ENCODE measurements around the gene NCK2. TPM values are rescaled to one million over a fixed set of nuclear protein-coding genes. Genes with fewer than 3 reads are reported as not detected.
A peak's percentile ranks its signal among the peaks of the same experiment; 100 is the strongest.

Gene NCK2
- total RNA-seq: 90.0 and 99.3 TPM in 2 replicates

- Histone ChIP-seq H3K36me3 (ENCODE audit: control insufficient read depth, insufficient read depth, low read length) (no peaks in the 10 kb centered on the region), H3K27me3 (ENCODE audit: control insufficient read depth, insufficient read depth, low read length) (no peaks in the 10 kb centered on the region), H3K4me3 (ENCODE audit: low read depth, low read length) (peak within 1 kb of the TSS; percentile 61)
- no peak for TF ChIP-seq CTCF (IDR thresholded peaks at IDR 0.05; ENCODE audit: insufficient read depth, low read length, severe bottlenecking)
- no peak for DNase-seq (ENCODE audit: low read depth)
- no peak for FAIRE-seq
These were observed at the start of gene NCK2 for GRCh38 chr2:105744909-105745853. NCK2 (plus strand) TSS chr2:105744912; CDS start chr2:105855064, 110,152 bp downstream.

GRCh38 chr2:105697781-105698449 lies 46.8 kb upstream of the NCK2 start:
- TF ChIP-seq CTCF (IDR thresholded peaks at IDR 0.05; ENCODE audit: insufficient read depth, low read length, severe bottlenecking): no peak
- no peaks in the 10 kb centered on the region for H3K36me3 ChIP-seq (ENCODE audit: control insufficient read depth, insufficient read depth, low read length)
- no peaks in the 10 kb centered on the region for H3K27me3 ChIP-seq (ENCODE audit: control insufficient read depth, insufficient read depth, low read length)
- no peak for FAIRE-seq
- H3K4me3 ChIP-seq (ENCODE audit: low read depth, low read length): no peak overlapping the region
- no peak for DNase-seq (ENCODE audit: low read depth)

GRCh38 chr2:105698820-105699219 lies 45.9 kb upstream of the NCK2 start:
- Histone ChIP-seq H3K4me3 (ENCODE audit: low read depth, low read length) (no peak overlapping the region), H3K27me3 (ENCODE audit: control insufficient read depth, insufficient read depth, low read length) (no peaks in the 10 kb centered on the region), H3K36me3 (ENCODE audit: control insufficient read depth, insufficient read depth, low read length) (no peaks in the 10 kb centered on the region)
- TF ChIP-seq CTCF (IDR thresholded peaks at IDR 0.05; ENCODE audit: insufficient read depth, low read length, severe bottlenecking): no peak
- no peak for FAIRE-seq
- DNase-seq (ENCODE audit: low read depth): no peak

- TF ChIP-seq CTCF (IDR thresholded peaks at IDR 0.05; ENCODE audit: insufficient read depth, low read length, severe bottlenecking): no peak
- no peak overlapping the region for H3K4me3 ChIP-seq (ENCODE audit: low read depth, low read length)
- DNase-seq (ENCODE audit: low read depth): no peak
- H3K36me3 ChIP-seq (ENCODE audit: control insufficient read depth, insufficient read depth, low read length): no peaks in the 10 kb centered on the region
- H3K27me3 ChIP-seq (ENCODE audit: control insufficient read depth, insufficient read depth, low read length): no peaks in the 10 kb centered on the region
- FAIRE-seq: no peak
These were observed 43.7 kb upstream of the NCK2 start for GRCh38 chr2:105701042-105701441.

- no peak for TF ChIP-seq CTCF (IDR thresholded peaks at IDR 0.05; ENCODE audit: insufficient read depth, low read length, severe bottlenecking)
- no peak overlapping the region for H3K4me3 ChIP-seq (ENCODE audit: low read depth, low read length)
- no peaks in the 10 kb centered on the region for H3K27me3 ChIP-seq (ENCODE audit: control insufficient read depth, insufficient read depth, low read length)
- DNase-seq (ENCODE audit: low read depth) (no peak), FAIRE-seq (no peak)
- no peaks in the 10 kb centered on the region for H3K36me3 ChIP-seq (ENCODE audit: control insufficient read depth, insufficient read depth, low read length)
These were observed 36.0 kb upstream of the NCK2 start for GRCh38 chr2:105708697-105709096.

Data from bronchial epithelial cell (primary cell).